ENCODE measurements around the gene TSHZ1.

Gene TSHZ1

DNA sequence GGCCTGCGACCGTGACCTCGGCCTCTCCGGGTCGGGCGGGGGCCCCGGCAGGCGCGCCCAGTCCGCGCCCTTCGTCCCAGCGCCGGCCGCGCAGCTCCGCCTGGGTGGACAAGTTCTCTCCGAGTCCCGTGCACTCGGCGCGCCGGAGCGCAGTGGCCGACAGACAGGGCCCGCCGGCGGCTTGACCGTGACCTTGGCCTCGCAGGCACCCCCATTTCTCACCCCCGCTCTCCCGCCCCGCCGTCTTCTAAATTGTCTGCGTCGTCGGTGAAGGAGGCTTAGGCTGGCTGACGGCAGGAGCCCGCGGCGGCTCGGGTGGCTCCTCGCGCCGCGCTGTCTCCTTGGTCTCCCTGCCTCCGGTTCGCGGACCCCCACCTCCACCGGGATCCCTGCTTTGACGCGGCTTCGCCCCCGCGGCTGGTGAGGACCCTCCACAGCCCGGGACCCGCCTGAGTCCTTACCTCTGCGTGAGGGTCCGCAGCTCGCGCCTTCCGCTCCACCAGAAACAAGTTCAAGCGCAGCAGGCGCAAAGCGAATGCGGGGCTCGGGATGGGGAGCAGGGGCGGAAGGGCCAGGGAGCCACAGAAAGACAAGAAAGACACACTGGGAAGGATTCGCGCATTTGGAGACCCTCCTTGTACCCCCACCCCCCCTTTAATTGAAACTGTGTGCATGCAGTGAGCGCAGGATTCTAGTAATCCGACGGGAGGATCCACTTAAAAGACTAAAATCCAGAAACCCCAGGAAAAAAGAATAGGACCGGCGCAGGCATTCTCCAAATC lies 5.7 kb upstream of the TSHZ1 start:
- no peak overlapping the region for H3K4me3 ChIP-seq (ENCODE audit: low read length)
- peaks cover 23% of the 10 kb centered on the region for H3K4me1 ChIP-seq (ENCODE audit: control insufficient read depth, insufficient read depth, low read length)
- peak overlapping the region; percentile 17 for H3K9ac ChIP-seq (ENCODE audit: low read length)
- no peaks in the 10 kb centered on the region for H3K9me3 ChIP-seq (ENCODE audit: control insufficient read depth, low read length)
- no peaks in the 10 kb centered on the region for H3K27me3 ChIP-seq (ENCODE audit: control insufficient read depth, insufficient read depth, low read length)
- no peaks in the 10 kb centered on the region for H3K36me3 ChIP-seq (ENCODE audit: control insufficient read depth, insufficient read depth, low read length)

DNA sequence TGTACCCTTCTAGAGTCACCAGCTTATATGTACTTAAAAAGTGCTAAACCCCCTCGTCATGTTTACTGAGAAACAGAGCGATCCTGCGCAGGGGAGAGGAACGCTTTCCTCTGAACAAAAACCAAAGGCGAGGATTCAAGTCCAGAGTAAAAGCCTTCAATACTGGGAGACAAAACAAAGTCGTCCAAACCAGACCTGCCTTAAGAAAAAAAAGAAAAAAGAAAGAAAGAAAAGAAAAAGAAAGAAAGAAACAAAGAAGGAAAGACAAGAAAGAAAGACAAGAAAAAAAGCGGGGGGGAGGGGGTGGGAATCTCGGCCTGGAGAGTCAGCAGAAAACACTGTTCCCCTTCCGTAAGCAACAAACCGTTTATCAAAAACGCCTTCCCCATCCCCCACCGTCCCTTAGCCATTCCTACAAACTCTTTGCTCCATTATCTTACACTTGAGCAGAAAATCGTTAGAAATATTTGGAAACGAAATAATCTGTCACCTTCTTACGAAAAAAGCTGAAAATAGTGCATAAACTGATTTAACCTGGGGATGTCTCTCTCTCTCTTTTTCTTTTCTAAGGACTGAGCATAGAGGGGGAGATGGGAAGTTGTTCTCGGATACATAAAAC lies 5.0 kb upstream of the TSHZ1 start:
- Histone ChIP-seq H3K9ac (ENCODE audit: low read length) (no peak overlapping the region), H3K27me3 (ENCODE audit: control insufficient read depth, insufficient read depth, low read length) (no peaks in the 10 kb centered on the region), H3K4me1 (ENCODE audit: control insufficient read depth, insufficient read depth, low read length) (peaks cover 23% of the 10 kb centered on the region), H3K36me3 (ENCODE audit: control insufficient read depth, insufficient read depth, low read length) (no peaks in the 10 kb centered on the region), H3K9me3 (ENCODE audit: control insufficient read depth, low read length) (no peaks in the 10 kb centered on the region), H3K4me3 (ENCODE audit: low read length) (no peak overlapping the region)

DNA sequence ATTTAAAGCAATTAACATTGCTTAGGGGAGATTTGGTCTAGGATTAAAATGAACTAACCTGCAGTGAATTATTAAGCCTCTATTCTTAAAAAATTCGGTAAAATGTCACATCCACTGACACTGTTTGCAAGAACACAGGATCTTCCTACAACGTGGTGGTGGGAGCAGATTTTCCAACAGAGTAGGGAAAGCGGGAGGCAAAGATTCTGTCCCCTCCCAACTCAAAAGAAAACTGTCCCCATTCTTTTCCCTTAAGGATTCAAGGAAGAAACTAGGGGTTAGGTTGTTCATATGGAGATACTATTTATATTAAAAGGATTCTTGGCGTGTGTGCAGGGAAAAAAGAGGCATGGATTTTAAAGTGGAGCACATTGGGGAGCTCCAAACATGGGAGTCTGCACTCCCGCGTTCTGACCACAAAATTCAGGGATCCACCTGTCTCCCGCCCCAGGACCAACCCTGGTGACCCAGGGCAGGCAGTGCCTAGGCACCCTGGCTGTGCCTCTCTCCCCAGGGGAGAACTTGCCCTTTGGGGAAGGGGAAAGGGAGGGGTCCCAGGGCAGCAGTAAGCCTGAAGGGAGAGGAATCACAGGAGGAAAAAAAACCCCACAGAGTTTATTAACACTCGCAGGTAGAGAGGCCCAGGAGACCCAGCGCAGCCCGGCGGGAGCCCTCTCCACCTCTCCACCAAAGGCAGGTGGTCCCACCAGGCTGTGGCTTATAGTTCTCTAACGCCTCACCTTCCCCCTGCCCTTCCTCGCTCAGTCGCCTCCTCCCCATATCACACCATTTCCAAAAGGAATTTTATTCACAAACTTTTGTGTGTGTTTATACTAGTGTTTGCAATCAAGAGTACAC lies 3.9 kb upstream of the TSHZ1 start:
- H3K9me3 ChIP-seq (ENCODE audit: control insufficient read depth, low read length) = no peaks in the 10 kb centered on the region
- no peak overlapping the region for H3K9ac ChIP-seq (ENCODE audit: low read length)
- H3K4me3 ChIP-seq (ENCODE audit: low read length) = no peak overlapping the region
- H3K36me3 ChIP-seq (ENCODE audit: control insufficient read depth, insufficient read depth, low read length) = no peaks in the 10 kb centered on the region
- peaks cover 19% of the 10 kb centered on the region for H3K4me1 ChIP-seq (ENCODE audit: control insufficient read depth, insufficient read depth, low read length)
- H3K27me3 ChIP-seq (ENCODE audit: control insufficient read depth, insufficient read depth, low read length) = no peaks in the 10 kb centered on the region

DNA sequence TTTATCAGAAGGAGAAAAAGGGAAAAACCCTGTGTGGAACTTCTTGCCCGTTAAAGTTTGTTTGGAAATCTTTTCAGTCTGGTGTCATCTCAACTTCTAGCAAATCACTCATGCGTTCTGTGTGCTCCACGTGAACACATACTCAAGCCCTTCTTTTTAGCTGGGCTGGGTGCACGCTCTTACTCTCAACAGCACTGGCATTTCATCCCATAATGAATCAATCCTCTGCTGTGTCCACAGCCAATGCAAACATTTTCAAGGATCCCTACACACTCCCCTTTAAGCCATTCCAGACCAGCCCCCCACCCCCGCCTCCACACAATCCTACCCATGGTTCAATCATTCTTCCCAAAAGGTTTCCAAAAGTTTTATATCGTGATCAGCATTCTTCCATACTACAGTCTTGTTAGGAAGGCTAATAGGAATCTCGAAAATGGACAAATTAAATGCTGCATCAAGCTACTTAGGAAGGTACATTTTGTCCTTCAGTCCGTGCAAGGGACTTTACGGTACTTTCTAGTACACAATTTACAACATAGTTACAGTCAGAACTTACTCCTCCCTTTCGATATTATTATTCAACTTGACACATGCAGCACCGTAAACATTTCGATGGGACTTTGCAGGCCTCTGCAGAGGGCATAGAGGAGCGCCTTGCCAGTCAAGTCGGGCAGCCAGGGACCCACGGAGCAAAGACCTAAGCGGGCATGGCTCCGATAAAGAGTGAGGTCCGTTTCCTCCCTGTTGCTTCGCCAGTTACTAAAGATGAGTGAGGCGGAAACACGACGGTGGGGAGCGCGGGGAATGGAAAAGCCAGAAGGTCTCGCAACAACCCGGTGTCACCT lies 3.1 kb upstream of the TSHZ1 start:
- Histone ChIP-seq H3K27me3 (ENCODE audit: control insufficient read depth, insufficient read depth, low read length) (no peaks in the 10 kb centered on the region), H3K4me3 (ENCODE audit: low read length) (peak overlapping the region; percentile 29), H3K36me3 (ENCODE audit: control insufficient read depth, insufficient read depth, low read length) (no peaks in the 10 kb centered on the region), H3K9me3 (ENCODE audit: control insufficient read depth, low read length) (no peaks in the 10 kb centered on the region), H3K9ac (ENCODE audit: low read length) (peak overlapping the region; percentile 85), H3K4me1 (ENCODE audit: control insufficient read depth, insufficient read depth, low read length) (peaks cover 14% of the 10 kb centered on the region)

- no peaks in the 10 kb centered on the region for H3K36me3 ChIP-seq (ENCODE audit: control insufficient read depth, insufficient read depth, low read length)
- peak overlapping the region; percentile 29 for H3K4me3 ChIP-seq (ENCODE audit: low read length)
- H3K4me1 ChIP-seq (ENCODE audit: control insufficient read depth, insufficient read depth, low read length) = peaks cover 18% of the 10 kb centered on the region
- no peaks in the 10 kb centered on the region for H3K27me3 ChIP-seq (ENCODE audit: control insufficient read depth, insufficient read depth, low read length)
- H3K9me3 ChIP-seq (ENCODE audit: control insufficient read depth, low read length) = no peaks in the 10 kb centered on the region
- peak overlapping the region; percentile 85 for H3K9ac ChIP-seq (ENCODE audit: low read length)
These were observed 2.3 kb upstream of the TSHZ1 start for GRCh38 chr18:75208155-75208835.

DNA sequence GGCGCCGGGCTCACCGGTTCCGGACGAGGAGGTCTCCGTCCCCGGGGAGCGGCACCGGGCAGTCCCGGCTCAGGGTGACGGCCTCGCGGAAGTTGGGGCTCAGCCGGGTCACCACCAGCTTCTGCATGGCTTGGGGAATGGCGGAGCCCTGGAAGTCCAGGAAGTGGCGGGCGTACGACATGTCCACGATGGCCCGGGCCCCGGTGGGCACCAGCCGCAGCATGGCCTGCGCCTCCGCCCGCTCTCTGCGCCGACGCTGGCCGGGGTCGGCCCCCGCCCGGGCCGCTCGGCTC lies 1.8 kb upstream of the TSHZ1 start:
- Histone ChIP-seq H3K4me3 (ENCODE audit: low read length) (peak overlapping the region; percentile 29), H3K9me3 (ENCODE audit: control insufficient read depth, low read length) (no peaks in the 10 kb centered on the region), H3K9ac (ENCODE audit: low read length) (peak overlapping the region; percentile 85), H3K27me3 (ENCODE audit: control insufficient read depth, insufficient read depth, low read length) (no peaks in the 10 kb centered on the region), H3K36me3 (ENCODE audit: control insufficient read depth, insufficient read depth, low read length) (no peaks in the 10 kb centered on the region), H3K4me1 (ENCODE audit: control insufficient read depth, insufficient read depth, low read length) (peaks cover 19% of the 10 kb centered on the region)

DNA sequence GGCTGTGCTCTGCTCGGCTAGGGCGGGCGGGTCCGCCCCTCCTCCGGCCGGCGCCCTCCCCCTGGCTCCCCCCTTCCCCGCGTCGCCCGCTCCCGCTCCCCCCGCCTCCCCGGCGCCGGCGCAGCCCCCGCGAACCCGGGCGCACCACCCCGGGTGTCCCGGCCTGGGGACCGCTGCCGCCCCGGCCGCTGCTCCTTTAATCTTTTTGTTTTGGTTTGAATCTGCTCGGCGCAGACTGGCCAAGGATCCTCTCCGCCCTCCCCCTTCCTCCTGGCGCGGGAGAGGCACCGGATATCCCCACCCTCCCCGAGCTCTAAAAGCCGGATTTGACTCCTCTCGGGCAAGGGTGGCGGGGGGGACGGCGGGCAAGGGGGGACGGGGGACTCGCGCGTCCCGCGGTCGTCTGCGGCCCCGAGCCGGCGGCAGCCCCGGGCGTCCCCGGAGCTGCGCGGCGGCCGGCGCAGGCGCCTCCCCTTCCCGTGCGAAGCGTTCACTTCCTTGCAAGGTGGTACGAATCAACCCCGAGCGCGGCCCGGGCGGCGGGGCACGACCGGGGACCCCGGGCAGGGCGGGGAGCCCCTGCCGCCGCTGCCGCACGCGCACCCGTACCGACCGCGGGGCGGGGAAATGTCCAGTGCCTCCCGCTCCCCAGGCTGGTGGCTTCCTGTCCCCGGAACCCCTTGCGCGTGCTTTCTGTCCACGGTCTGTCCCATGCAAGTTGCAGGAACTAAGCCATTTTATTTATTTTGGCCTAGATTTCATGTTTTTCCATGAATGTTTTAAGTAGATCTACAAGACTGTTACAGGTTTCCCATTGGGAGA lies 1.3 kb upstream of the TSHZ1 start, which contains the start of gene PTGR3:
Gene PTGR3, minus strand, starts transcription at position 11 of the 822 bp plus-strand sequence. CDS start 81 bp downstream, outside the sequence.
- Histone ChIP-seq H3K4me1 (ENCODE audit: control insufficient read depth, insufficient read depth, low read length) (peaks cover 23% of the 10 kb centered on the region), H3K9ac (ENCODE audit: low read length) (peak within 1 kb of the TSS; percentile 85), H3K36me3 (ENCODE audit: control insufficient read depth, insufficient read depth, low read length) (no peaks in the 10 kb centered on the region), H3K4me3 (ENCODE audit: low read length) (peak within 1 kb of the TSS; percentile 77), H3K27me3 (ENCODE audit: control insufficient read depth, insufficient read depth, low read length) (no peaks in the 10 kb centered on the region), H3K9me3 (ENCODE audit: control insufficient read depth, low read length) (no peaks in the 10 kb centered on the region)

DNA sequence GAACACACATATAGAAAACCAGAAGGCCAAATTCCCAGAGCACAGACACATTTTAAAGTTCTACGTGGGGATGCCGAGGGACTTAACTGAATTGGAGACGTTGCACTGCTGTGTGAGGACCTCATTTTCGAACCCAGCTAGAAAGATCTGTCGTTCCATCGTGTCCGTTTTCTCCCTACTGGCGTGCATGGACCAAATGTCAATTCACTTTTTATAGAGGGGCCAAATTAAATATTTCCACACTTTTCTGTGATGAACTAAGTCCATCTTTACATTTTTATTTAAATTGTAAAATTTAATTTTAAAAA lies 692 bp upstream of the TSHZ1 start:
- Histone ChIP-seq H3K4me3 (ENCODE audit: low read length) (peak overlapping the region; percentile 77), H3K9me3 (ENCODE audit: control insufficient read depth, low read length) (no peaks in the 10 kb centered on the region), H3K9ac (ENCODE audit: low read length) (peak overlapping the region; percentile 85), H3K27me3 (ENCODE audit: control insufficient read depth, insufficient read depth, low read length) (no peaks in the 10 kb centered on the region), H3K36me3 (ENCODE audit: control insufficient read depth, insufficient read depth, low read length) (no peaks in the 10 kb centered on the region), H3K4me1 (ENCODE audit: control insufficient read depth, insufficient read depth, low read length) (peaks cover 28% of the 10 kb centered on the region)

DNA sequence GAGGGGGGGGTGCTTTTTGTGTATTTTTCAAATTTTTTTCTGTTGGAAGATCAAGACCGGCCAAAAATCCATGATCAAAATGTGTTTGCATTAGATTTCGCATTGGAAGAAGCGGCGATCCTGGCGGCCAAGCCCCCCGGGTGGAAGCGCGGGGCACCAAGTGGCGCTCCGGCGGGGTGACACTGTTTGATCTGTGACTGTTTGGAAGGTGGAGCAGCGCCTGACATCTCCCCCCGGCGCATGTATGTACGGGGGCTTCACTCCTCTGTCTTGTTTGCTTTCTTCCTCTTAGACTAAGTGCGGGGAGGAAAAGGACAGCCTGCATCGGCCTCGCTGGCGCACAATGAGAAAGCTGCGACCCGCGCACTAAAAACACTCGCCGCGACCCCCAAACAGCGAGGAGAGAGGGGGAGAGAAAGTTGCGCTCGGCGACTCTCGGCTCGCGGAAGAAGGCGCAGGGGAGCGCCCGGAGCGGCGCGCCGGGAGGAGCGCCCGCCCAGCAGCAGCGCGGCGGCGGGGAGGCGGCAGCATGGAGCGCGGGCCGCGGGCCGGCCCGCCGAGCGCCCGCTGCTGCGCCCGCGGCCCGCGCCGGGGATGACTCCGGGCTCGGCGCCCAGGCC lies 515 bp downstream of the TSHZ1 start:
- no peaks in the 10 kb centered on the region for H3K9me3 ChIP-seq (ENCODE audit: control insufficient read depth, low read length)

GRCh38 chr18:75211626-75211952 lies 992 bp downstream of the TSHZ1 start:
- Histone ChIP-seq H3K4me1 (ENCODE audit: control insufficient read depth, insufficient read depth, low read length) (peaks cover 36% of the 10 kb centered on the region), H3K9ac (ENCODE audit: low read length) (peak overlapping the region; percentile 54), H3K36me3 (ENCODE audit: control insufficient read depth, insufficient read depth, low read length) (no peaks in the 10 kb centered on the region), H3K9me3 (ENCODE audit: control insufficient read depth, low read length) (no peaks in the 10 kb centered on the region), H3K4me3 (ENCODE audit: low read length) (no peak overlapping the region), H3K27me3 (ENCODE audit: control insufficient read depth, insufficient read depth, low read length) (no peaks in the 10 kb centered on the region)

More for the DNA sequence above, 515 bp downstream of the TSHZ1 start:
- H3K36me3 ChIP-seq (ENCODE audit: control insufficient read depth, insufficient read depth, low read length) = no peaks in the 10 kb centered on the region
- H3K9ac ChIP-seq (ENCODE audit: low read length) = peak overlapping the region; percentile 85
- H3K4me1 ChIP-seq (ENCODE audit: control insufficient read depth, insufficient read depth, low read length) = peaks cover 34% of the 10 kb centered on the region
- no peaks in the 10 kb centered on the region for H3K27me3 ChIP-seq (ENCODE audit: control insufficient read depth, insufficient read depth, low read length)
- H3K4me3 ChIP-seq (ENCODE audit: low read length) = peak overlapping the region; percentile 68
